HepG2 (cell line): ENCODE data around the gene SRCIN1. TPM values are rescaled to one million over a fixed set of nuclear protein-coding genes. Genes with fewer than 3 reads are reported as not detected.

ENCODE experiments used
- AHDC1 ChIP-seq: sonication (generic); formaldehyde crosslinking; IDR thresholded peaks from 2 replicates; pipeline ENCODE4 v1.5.1; 2020; ENCODE audit warnings: mild to moderate bottlenecking, missing genetic modification reagents, borderline replicate concordance
- KLF16 ChIP-seq, 2 experiments: sonication (generic) in 1 of 2; formaldehyde crosslinking in 1 of 2; IDR thresholded peaks; 2 replicates each; pipeline versions ENCODE4 v1.6.1 to v1.8.0; 2016 to 2023; ENCODE audit warnings: missing genetic modification reagents in 2 of 2, missing compliant biosample characterization in 1 of 2
- RBAK ChIP-seq: sonication (generic); formaldehyde crosslinking; IDR thresholded peaks from 2 replicates; pipeline ENCODE4 v1.5.1; 2020; ENCODE audit warnings: mild to moderate bottlenecking, missing genetic modification reagents
- SMAD3 ChIP-seq: sonication (generic); formaldehyde crosslinking; IDR thresholded peaks from 2 replicates; pipeline ENCODE4 v1.4.0; 2020; ENCODE audit warnings: missing genetic modification reagents
- THAP9 ChIP-seq: sonication (generic); formaldehyde crosslinking; IDR thresholded peaks from 2 replicates; pipeline ENCODE4; 2020; ENCODE audit warnings: missing genetic modification reagents, mild to moderate bottlenecking, borderline replicate concordance
- ZFP36L1 ChIP-seq: sonication (generic); formaldehyde crosslinking; IDR thresholded peaks from 2 replicates; pipeline ENCODE4 v1.8.0; 2022; ENCODE audit warnings: mild to moderate bottlenecking, missing genetic modification reagents, moderate library complexity
- ZFY ChIP-seq: sonication (generic); formaldehyde crosslinking; IDR thresholded peaks from 2 replicates; pipeline ENCODE4 v1.4.0; 2020; ENCODE audit warnings: missing genetic modification reagents
- ZNF224 ChIP-seq: sonication (generic); formaldehyde crosslinking; IDR thresholded peaks from 2 replicates; pipeline ENCODE4 v1.5.0; 2020; ENCODE audit warnings: mild to moderate bottlenecking, missing genetic modification reagents
- ZNF296 ChIP-seq: sonication (generic); formaldehyde crosslinking; conservative IDR thresholded peaks from 2 replicates; pipeline ENCODE4 v1.5.0; 2020; ENCODE audit warnings: mild to moderate bottlenecking, missing genetic modification reagents
- ZNF326 ChIP-seq: sonication (generic); formaldehyde crosslinking; IDR thresholded peaks from 2 replicates; pipeline ENCODE4 v1.4.0; 2020; ENCODE audit warnings: missing genetic modification reagents, borderline replicate concordance
- ZNF362 ChIP-seq: sonication (generic); formaldehyde crosslinking; IDR thresholded peaks from 2 replicates; pipeline ENCODE4 v1.4.0; 2020; ENCODE audit warnings: missing genetic modification reagents, mild to moderate bottlenecking, borderline replicate concordance
- ZNF687 ChIP-seq: sonication (generic); formaldehyde crosslinking; IDR thresholded peaks from 2 replicates; pipeline ENCODE4 v1.5.1; 2020; ENCODE audit warnings: mild to moderate bottlenecking, missing genetic modification reagents, moderate library complexity
- ZNF879 ChIP-seq: sonication (generic); formaldehyde crosslinking; IDR thresholded peaks from 2 replicates; pipeline ENCODE4 v1.8.1; 2023; ENCODE audit warnings: missing genetic modification reagents
- polyA plus RNA-seq, 8 experiments: library from polyadenylated mRNA; depleted of rRNA in 3 of 8; stranded (reverse) in 7 of 8; unstranded in 1 of 8; fragments of >200 nt; fragmentation: Illumina TruSeq in 4 of 8; extraction: Trizol in 4 of 8; gene quantifications; 2 replicates each; pipeline versions ENCODE4 v1.2.1 to v1.2.3, GENCODE V29; 2011 to 2016; ENCODE audit warnings: low read depth in 4 of 8, missing spikeins in 1 of 8, mixed read lengths in 1 of 8; ENCODE audit not compliant: insufficient read depth in 1 of 8
- total RNA-seq, 5 experiments: library from RNA; depleted of rRNA; stranded (reverse); fragments of >200 nt; fragmentation: Illumina TruSeq; extraction: Trizol; gene quantifications; 2 replicates each; pipeline ENCODE4 v1.2.3, GENCODE V29; 2016; ENCODE audit warnings: low read depth in 1 of 5

The SRCIN1 gene
- total and polyA plus RNA-seq, 2 of the 13 experiments (the other 11 are each of a cell fraction or from before 2014, with no cell fraction given): 1.2 to 9.6 TPM

DNA sequence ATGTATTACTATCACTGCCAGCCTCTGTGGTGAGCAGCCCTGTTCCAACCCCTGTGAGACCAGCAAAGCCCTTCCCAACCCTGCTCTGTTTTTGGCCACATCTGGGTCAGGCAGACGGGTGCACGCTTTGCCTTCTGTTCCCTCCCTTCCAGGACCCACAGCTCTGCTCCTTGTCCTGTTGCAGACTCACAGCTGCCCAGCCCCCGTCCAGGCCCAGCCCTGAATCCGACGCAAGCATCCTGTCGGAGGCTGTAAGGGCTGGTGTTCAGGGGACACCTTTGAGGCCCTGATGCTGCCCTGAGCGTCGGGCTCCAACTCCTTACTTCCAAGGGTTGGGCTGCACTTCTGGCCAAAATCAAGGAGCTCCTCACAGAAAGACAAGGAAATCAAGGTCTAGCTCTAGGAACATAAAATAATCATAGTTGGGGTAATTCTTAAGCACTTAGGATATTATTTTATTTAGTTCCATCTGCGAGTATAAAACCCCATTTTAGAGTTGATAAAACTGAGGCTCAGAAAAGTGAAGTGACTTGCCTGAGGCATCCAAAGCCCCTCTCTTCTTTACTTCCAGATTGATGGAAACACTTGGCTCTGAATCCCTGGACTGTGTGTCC lies 14.3 kb upstream of the SRCIN1 start (continued):
- TF ChIP-seq AHDC1 (CRISPR knock-in tag): no peak
- no peak for TF ChIP-seq SMAD3
- no peak for TF ChIP-seq ZNF326
- TF ChIP-seq ZNF879 (CRISPR knock-in tag): no peak
- TF ChIP-seq ZNF296: no peak
- TF ChIP-seq KLF16 (CRISPR knock-in tag; IDR thresholded peaks at IDR 0.05): no peak; a peak in 1 of 4 replicates
- TF ChIP-seq THAP9 (CRISPR knock-in tag): no peak
- no peak for TF ChIP-seq ZNF362 (CRISPR knock-in tag)
- TF ChIP-seq ZFP36L1 (CRISPR knock-in tag): no peak; the same call in 1 of the 2 replicates
- no peak for TF ChIP-seq RBAK (CRISPR knock-in tag)
- peak; percentile 96 for TF ChIP-seq ZNF687 (CRISPR knock-in tag)
- TF ChIP-seq ZNF224 (CRISPR knock-in tag): peak; percentile 57; the same call in 1 of the 2 replicates
- TF ChIP-seq ZFY: peak; percentile 58; the same call in 1 of the 2 replicates
